Limb (tissue), 2 donors: Measurements from ENCODE around the gene RAMP1.
A peak's percentile ranks its signal among the peaks of the same experiment; 100 is the strongest.

Experiments used
- DNase-seq, 2 donors: peaks; one replicate each; pipeline ENCODE4 v3.0.0-alpha.2; 2016; ENCODE audit errors: extremely low spot score in 2 of 2

The RAMP1 gene

GRCh38 chr2:237916296-237916695 lies 56.9 kb downstream of the RAMP1 start:
- no peak for DNase-seq

GRCh38 chr2:237917696-237918374 lies 58.4 kb downstream of the RAMP1 start:
- DNase-seq, result no peak

GRCh38 chr2:237919593-237919992 lies 60.2 kb downstream of the RAMP1 start:
- no peak for DNase-seq

DNA sequence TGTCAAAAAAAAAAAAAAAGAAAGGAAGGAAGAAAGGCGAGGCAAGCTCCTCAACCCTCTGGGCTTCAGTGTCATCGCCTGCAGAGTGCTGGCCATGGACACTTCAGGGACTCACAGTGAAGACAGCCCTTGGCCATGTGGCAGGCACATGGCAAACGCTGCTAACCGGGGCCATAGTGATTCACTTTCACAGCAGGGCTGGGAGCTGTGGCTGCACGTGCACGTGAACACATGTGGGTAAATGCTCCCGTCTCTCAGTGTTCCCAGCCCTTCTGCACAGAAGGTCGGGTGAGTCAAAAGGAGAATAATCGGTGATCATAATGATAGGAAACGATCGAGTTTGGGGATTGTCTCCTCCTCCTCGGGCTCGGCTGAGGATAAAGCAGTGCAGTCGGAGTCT lies 61.2 kb downstream of the RAMP1 start:
- DNase-seq, result no peak

DNA sequence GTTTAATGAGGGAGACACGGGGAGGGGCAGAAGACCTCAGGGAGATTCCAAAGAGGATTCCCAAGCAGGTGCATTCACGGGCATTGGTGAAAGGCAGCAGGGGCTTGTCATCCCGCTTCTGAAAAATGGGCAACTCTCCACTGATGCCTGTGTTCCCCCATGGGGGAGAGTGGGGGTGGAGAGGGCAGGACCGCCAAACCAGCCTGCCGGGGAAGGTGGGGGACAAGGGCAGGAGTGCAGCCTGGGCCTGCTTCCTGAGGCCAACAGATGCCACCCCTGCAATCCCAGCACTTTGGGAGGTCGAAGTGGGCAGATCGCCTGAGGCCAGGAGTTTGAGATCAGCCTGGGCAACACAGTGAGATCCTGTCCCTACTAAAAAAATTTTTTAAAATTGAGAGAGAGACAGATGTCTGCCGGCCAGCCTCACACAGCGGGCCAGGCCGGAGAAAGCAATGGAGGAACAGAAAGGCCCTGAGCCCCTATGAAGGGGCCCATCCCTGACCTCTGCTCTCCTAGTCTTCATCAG lies 62.6 kb downstream of the RAMP1 start:
- no peak for DNase-seq

DNA sequence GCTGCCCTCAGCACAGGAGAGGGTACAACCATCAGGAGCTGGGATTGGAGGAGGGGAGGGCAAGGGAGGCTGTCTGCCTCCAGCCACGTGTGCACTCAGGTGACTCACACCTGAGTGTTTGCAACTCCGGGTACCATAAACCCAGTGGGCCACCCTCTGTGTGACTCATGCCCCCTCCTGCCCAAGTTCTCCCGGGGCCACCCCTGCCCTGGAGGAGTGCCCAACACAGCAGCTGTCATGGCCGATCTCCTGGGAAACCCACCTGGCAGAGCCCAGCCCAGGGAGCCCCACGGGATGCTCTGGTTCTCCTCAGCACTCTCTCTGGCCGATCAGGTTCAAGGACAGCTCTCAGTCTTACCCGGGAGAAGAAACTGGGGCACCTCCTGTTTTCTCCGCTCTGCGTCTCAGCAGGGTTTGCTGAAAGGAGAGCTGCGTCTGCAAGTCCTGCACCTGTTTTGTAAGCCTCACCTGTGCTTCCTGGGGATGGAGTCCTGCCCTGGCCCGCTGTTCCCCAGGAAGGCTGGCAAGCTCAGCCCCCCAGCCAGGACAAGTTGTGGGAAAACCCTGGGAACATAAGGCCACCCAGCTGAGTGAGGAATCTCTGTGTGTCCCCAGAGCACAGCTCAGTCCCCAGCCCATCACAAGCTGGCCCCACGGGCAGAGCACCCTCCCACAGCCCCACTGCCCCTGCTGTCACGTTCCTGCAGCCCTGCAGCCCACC lies 63.4 kb downstream of the RAMP1 start:
- no peak for DNase-seq

- peak; percentile 66 to 85 for DNase-seq
Observed at GRCh38 chr2:237923481-237924163, 64.2 kb downstream of the RAMP1 start.

- no peak for DNase-seq
Observed at GRCh38 chr2:237924164-237924534, 64.7 kb downstream of the RAMP1 start.

- no peak for DNase-seq
Observed at GRCh38 chr2:237927135-237927534, 67.7 kb downstream of the RAMP1 start.

DNA sequence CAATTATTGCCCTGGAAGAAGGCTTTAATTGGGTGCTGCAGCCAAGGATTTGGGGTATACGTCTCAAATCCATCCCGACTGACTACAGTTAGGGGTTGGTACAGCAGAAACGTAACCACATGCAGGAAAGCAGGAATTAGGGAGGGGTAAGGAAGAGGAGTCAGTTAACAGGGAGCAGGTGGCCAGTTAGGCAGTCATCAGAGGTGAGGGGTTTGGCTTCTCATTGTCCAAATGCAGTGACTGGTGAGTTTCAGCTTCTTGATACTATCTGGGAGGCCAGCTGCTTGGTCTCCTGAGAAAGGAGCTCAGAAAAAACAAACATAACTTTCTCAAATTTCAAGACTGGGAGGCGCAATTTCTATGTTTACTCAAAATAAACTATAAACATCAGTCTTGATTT lies 68.6 kb downstream of the RAMP1 start:
- DNase-seq, result no peak

GRCh38 chr2:237929979-237930378 lies 70.6 kb downstream of the RAMP1 start:
- DNase-seq, result no peak

DNA sequence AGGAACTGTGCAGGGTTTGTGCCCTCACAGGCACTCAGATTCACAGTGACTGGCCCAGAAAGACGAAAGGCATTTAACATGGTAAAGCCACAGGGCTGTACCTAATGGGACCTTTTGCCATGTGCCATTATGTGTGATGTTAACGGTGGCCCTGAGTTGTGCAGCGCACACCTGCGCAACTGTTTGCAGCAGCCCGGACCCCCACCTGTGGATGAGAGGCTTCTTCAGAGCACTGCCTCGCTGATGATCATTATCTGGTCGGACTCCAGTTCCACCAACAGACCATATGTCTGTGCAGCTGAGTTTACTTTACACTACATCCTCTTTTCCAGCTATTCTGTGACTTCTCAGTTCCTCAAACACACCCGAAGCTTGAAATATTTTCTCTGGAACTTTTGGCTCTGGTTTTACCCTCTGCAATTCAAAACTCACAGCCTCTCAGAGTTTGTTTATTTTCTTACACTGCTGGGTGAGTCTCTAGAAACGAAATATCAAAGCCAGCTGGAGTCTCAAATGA lies 71.8 kb downstream of the RAMP1 start:
- DNase-seq, result peak in 1 of 2 donors; percentile 49

- no peak for DNase-seq
Observed at GRCh38 chr2:237932731-237933131, 73.3 kb downstream of the RAMP1 start.

DNA sequence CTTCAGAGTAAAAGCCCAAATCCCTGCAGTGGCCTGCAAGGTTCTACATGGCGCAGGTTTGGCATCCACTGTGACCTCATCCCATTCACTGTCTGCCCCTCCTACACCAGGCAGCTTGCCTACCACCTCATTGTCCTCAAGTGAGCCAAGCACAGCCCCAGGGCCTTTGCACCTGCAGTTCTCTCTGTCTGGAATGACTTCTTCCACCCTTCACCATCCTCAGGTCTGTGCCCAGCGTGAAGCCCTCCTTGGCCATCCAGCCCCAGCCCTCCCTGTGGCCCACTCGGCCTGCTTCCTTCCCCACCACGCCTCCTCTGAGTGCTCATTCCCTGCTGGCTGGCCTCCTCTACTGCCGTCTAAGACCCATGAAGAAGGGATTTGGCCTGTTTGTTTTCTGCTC lies 74.8 kb downstream of the RAMP1 start:
- no peak for DNase-seq

DNA sequence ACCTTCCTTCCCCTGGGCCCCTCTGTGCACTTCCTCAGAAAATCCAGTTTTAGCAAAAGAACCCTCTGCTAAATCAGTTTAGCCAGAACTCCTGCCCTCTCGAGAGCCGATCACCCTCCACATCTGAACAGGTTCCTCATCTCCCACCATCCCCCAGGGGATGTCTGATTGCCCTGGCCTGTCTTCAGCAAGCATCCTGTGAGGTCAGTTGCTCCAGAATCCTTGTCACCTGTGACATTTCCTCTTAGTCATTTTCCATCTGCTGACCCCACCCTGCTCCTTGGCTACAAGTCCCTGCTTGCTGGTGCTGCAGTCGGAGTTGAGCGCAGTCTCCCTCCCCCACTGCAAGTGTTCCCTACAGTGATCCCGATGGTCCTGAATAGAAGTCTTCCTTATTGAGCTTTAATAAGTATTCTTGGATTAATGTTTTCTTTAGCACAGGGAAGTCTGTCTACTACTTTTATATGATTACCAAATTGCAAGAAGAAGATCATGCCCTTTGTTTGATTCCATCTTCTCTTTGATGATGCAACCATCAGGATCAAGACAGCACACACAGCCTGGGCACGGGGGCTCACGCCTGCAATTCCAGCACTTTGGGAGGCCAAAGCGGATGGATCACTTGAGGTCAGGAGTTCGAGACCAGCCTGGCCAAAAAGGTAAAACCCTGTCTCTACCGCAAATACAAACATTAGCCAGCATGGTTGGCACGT lies 76.5 kb downstream of the RAMP1 start:
- DNase-seq, result no peak

DNA sequence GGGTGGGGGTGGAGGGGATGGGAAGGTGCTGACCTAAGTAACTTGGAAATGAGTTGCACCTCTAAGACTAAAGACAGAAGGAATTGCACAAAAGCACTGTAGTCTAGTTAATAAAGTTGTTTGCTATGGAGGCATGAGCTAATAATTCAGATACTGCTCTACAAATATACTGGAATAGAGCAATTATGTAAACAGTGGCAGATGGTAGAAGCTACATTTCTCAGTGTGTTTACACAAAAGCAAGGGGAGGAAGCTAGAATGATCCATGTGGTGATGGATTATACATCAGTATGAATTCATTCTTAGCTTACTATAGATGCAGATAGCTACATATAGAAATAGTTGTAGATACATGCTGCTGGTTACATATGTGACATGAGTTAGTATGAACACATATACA lies 79.8 kb downstream of the RAMP1 start:
- no peak for DNase-seq

DNA sequence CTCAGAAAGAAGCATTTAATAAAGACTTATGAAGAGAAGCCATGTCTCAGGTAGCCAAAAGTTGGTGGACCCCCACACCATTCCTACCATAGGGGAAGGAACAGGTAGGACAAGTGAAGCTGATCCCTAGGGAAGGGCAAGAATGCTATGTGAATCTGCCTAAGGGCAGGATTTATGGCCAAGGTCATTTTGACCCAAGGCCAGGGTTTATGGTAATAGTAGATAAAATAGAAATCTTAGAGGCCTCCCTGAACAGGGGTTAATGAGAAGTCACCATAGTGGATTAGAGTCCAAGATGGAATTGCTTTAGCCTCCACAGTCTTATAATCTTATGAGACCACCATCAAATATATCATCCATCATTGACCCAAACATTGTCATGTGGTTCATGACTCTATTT lies 81.4 kb downstream of the RAMP1 start:
- DNase-seq, result no peak

GRCh38 chr2:237941239-237941638 lies 81.8 kb downstream of the RAMP1 start:
- no peak for DNase-seq

DNA sequence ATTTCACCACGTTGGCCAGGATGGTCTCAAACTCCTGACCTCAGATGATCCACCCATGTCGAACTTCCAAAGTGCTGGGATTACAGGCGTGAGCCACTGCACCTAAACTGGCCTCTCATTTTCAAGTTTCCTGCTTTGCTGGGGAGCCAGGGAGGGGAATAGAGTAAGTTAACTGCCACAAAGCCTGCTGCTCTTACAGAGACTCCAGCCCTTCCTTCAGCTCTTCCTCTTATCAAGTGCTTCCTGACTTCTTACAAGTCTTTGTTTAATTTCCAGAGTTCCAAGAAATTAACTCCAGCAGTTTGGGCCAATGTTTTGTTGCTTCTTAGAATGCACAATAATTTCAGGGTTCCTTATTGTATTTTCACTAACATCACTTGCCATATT lies 83.1 kb downstream of the RAMP1 start:
- no peak for DNase-seq

DNA sequence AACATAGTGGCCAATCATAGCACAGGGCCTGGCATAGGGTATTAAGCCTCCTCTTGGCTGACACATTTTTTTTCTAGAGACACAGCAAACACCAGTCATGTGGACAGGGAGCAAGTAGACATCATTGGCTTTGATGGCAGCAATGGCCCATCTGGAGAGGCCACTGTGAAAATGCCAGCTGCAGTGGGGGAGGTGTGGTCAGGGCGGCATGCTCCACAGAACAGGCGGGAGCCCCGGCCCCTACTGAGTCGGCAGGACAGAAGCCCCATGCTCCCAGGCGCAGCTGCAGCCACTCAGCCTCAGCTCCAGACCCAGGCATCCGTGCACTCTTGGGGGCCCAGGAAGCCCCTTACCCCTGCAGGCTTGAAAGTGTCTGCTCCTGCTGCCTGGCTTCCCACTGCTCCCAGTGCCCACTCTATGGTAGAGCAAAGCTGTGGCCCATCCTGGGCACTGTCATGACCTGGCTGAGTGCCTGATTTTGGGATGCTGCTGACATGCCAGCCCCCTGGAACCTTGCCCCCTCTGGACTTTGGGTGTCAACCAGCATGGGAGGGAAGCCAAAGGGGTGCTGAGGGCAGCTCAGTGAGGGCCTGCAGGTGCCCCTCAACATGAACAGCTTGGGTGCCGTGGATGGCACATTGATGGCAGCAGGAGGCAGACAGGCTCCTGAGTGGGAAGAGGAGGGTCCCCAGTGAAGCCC lies 84.1 kb downstream of the RAMP1 start:
- DNase-seq, result no peak

DNA sequence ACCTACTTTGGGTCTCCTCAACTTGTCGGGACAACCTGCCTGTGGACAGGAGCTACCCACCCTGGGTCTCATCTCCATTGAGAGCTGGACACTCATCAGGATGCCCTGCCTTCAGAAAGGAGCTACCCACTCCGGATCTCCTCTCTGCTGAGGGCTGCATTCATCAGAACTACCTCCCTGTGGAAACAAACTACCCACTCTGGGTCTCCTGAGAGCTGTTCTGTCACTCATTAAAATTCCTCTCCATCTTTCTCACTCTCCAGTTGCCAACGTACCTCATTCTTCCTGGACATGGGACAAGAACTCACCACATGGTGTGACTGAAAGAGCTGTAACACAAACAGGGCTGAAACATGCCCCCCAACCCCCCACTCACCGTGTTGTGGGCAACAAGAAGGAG lies 84.9 kb downstream of the RAMP1 start:
- no peak for DNase-seq
